SU-DHL-6 (cell line): ENCODE data around the gene WWOX.

ENCODE experiments used
- CTCF ChIP-seq: fragments of 200-600 bp; sonication (generic); IDR thresholded peaks from one replicate; pipeline ENCODE4 v1.5.1; 2017; ENCODE audit warnings: antibody characterized with exemption, mild to moderate bottlenecking, low read length, moderate library complexity; ENCODE audit not compliant: insufficient read depth, poor library complexity, severe bottlenecking
- EZH2phosphoT487 ChIP-seq: fragments of 200-600 bp; sonication (generic), shearing (Covaris generic); conservative IDR thresholded peaks from 2 replicates; pipeline ENCODE4 v1.6.1; 2018; ENCODE audit warnings: mild to moderate bottlenecking, antibody characterized with exemption, low read length, moderate library complexity, mixed read lengths

- TF ChIP-seq CTCF (no peak), EZH2phosphoT487 (no peak)
Observed at GRCh38 chr16:78980825-78981224, 881.4 kb downstream of the WWOX start.
